T follicular helper cell (primary cell): ENCODE measurements around the gene PATE4.

Experiments
- DNase-seq: peaks from one replicate; pipeline ENCODE4 v3.0.0-alpha.2; 2020; ENCODE audit warnings: low read depth

PATE4 gene

GRCh38 chr11:125887373-125888324 is 54.5 kb downstream of the PATE4 start, which contains the start of gene HYLS1:
Gene HYLS1, plus strand, starts transcription at chr11:125887668. Its CDS starts 11,701 bp downstream, at chr11:125899369.
- DNase-seq: peak; percentile 86
